GM12864 (cell line): ENCODE data around the gene YIPF6.
"Not testable (repeated sequence)": the region's sequence is repeated elsewhere in the genome, so short reads cannot be mapped to it uniquely, and the experiment has no call there.

Experiments
- DNase-seq: peaks from one replicate; pipeline ENCODE4 v3.0.0-alpha.2; 2011; ENCODE audit warnings: low read depth
- H3K4me3 ChIP-seq: 2 replicates; pipeline ENCODE4 v1.5.1; 2011; ENCODE audit warnings: mild to moderate bottlenecking, low read depth, low read length, control low read depth
- CTCF ChIP-seq: IDR thresholded peaks from 2 replicates; pipeline ENCODE4 v1.5.1; 2011; ENCODE audit warnings: low read depth, mild to moderate bottlenecking, moderate library complexity, low read length, control low read depth, inconsistent platforms; ENCODE audit errors: missing control alignments

YIPF6 gene

DNA sequence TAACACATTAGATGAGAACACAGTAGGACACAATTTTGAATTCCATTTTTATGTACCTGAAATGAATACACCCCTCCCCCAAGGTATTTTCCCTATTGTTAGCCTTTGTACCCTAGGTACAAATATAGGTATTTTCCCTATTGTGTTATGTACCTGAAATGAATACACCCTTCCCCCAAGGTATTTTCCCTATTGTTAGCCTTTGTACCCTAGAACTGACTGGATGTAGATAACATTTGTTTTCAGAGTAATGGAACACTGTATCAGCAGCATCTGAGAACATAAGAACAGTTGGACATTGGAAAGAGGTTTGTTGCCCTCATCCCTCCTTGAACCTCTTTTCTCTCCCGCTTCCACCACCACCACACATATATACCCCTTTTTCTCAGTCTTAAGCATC, 37.6 kb downstream of the YIPF6 start:
- TF ChIP-seq CTCF, result no peak
- DNase-seq, result no peak
- H3K4me3 ChIP-seq, result no peak overlapping the region

DNA sequence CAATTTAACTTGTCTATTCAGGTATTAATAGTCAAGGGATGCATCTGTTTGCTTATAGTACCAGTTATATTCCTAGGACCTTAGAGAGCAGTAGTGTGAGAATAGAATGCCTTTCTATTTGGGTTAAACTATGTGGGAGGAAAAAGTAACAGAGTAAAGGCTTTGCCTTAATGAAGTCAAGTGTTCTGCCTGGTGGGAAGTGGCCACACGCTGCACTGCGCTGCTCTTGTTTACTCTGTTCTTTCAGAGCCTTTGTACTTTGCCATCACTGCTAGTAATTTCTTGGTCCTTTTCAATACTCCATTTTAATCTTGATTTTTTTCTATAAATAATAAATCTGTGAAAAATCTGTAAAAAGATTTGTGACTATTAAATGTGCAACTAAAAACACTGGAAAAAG, 38.0 kb downstream of the YIPF6 start:
- DNase-seq, result no peak
- TF ChIP-seq CTCF, result no peak
- no peak overlapping the region for H3K4me3 ChIP-seq

GRCh38 chrX:68550193-68550592, 51.3 kb downstream of the YIPF6 start:
- TF ChIP-seq CTCF, result no peak
- no peak for DNase-seq
- H3K4me3 ChIP-seq, result no peak overlapping the region

GRCh38 chrX:68556036-68556435, 57.2 kb downstream of the YIPF6 start:
- no peak for DNase-seq
- H3K4me3 ChIP-seq, result no peak overlapping the region
- no peak for TF ChIP-seq CTCF

GRCh38 chrX:68557126-68557525, 58.3 kb downstream of the YIPF6 start:
- not testable (repeated sequence) for DNase-seq

GRCh38 chrX:68559905-68560304, 61.1 kb downstream of the YIPF6 start:
- H3K4me3 ChIP-seq, DNase-seq: not testable (repeated sequence)

More at GRCh38 chrX:68557126-68557525, 58.3 kb downstream of the YIPF6 start:
- H3K4me3 ChIP-seq, result not testable (repeated sequence)

DNA sequence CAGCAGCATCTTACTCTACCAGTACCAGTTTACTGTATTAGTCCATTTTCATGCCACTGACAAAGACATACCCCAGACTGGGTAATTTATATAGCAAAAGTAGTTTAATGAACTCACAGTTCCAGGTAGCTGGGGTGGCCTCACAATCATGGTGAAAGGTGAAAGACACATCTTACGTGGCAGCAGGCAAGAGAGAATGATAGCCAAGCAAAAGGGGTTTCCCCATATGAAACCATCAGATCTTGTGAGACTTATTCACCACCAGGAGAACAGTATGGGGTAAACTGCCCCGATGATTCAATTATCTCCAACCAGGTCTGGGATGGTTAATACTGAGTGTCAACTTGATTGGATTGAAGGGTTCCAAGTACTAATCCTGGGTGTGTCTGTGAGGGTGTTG, 69.3 kb downstream of the YIPF6 start:
- no peak for TF ChIP-seq CTCF
- H3K4me3 ChIP-seq, result no peak overlapping the region
- no peak for DNase-seq

DNA sequence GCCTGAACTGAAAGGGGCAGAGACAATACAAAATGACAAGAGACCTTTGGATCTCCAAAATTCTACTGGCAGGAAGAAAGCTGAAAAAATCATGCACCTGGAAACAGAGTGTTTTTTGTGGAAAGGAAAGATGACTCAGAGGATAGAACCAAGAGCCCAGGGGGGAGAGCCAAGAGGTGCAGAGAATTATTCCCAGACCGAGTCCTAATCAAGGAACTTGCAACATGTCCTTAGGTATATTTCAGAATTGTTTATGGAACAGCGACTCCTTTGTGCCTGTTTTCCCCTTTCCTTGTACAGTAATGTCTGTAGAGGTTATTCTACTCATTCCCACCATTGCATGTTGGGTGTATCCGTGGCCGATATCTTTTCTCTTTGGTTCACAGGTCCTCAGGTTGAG, 71.7 kb downstream of the YIPF6 start:
- H3K4me3 ChIP-seq, result no peak overlapping the region
- no peak for DNase-seq
- TF ChIP-seq CTCF, result no peak
